GM12864 (cell line): ENCODE data around the gene UNC45A.
A peak's percentile ranks its signal among the peaks of the same experiment; 100 is the strongest.
"Not testable (repeated sequence)": the region's sequence is repeated elsewhere in the genome, so short reads cannot be mapped to it uniquely, and the experiment has no call there.

ENCODE experiments used
- DNase-seq: peaks from one replicate; pipeline ENCODE4 v3.0.0-alpha.2; 2011; ENCODE audit warnings: low read depth
- H3K4me3 ChIP-seq: 2 replicates; pipeline ENCODE4 v1.5.1; 2011; ENCODE audit warnings: mild to moderate bottlenecking, low read depth, low read length, control low read depth
- TF ChIP-seq, protein P1 (sequence below): IDR thresholded peaks from 2 replicates; pipeline ENCODE4 v1.5.1; 2011; ENCODE audit warnings: low read depth, mild to moderate bottlenecking, moderate library complexity, low read length, control low read depth, inconsistent platforms; ENCODE audit errors: missing control alignments

Gene UNC45A

GRCh38 chr15:90895571-90896117, 39.4 kb upstream of the UNC45A start:
- DNase-seq = no peak
- TF ChIP-seq, protein P1, sequence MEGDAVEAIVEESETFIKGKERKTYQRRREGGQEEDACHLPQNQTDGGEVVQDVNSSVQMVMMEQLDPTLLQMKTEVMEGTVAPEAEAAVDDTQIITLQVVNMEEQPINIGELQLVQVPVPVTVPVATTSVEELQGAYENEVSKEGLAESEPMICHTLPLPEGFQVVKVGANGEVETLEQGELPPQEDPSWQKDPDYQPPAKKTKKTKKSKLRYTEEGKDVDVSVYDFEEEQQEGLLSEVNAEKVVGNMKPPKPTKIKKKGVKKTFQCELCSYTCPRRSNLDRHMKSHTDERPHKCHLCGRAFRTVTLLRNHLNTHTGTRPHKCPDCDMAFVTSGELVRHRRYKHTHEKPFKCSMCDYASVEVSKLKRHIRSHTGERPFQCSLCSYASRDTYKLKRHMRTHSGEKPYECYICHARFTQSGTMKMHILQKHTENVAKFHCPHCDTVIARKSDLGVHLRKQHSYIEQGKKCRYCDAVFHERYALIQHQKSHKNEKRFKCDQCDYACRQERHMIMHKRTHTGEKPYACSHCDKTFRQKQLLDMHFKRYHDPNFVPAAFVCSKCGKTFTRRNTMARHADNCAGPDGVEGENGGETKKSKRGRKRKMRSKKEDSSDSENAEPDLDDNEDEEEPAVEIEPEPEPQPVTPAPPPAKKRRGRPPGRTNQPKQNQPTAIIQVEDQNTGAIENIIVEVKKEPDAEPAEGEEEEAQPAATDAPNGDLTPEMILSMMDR = no peak
- H3K4me3 ChIP-seq = no peak overlapping the region

- TF ChIP-seq, protein P1 = peak; percentile 17
- DNase-seq = peak; percentile 76
- not testable (repeated sequence) for H3K4me3 ChIP-seq
These were observed 37.9 kb upstream of the UNC45A start for GRCh38 chr15:90897131-90897655.

- TF ChIP-seq, protein P1 = no peak
- peak overlapping the region; percentile 84 for H3K4me3 ChIP-seq
- peak; percentile 16 for DNase-seq
These were observed 33.7 kb upstream of the UNC45A start for GRCh38 chr15:90901175-90902039.

- peak overlapping the region; percentile 84 for H3K4me3 ChIP-seq
- peak; percentile 52 for DNase-seq
- TF ChIP-seq, protein P1 = peak; percentile 83
These were observed 32.8 kb upstream of the UNC45A start for GRCh38 chr15:90902040-90902839.

- TF ChIP-seq, protein P1 = no peak
- peak within 1 kb of the TSS; percentile 84 for H3K4me3 ChIP-seq
- peak; percentile 69 for DNase-seq
These were observed 32.0 kb upstream of the UNC45A start, which contains the start of gene MAN2A2 for GRCh38 chr15:90902840-90903732. Gene MAN2A2 (plus strand): TSS chr15:90903302. CDS start chr15:90904208, 906 bp downstream.
